Astrocyte of the cerebellum (primary cell): Measurements from ENCODE around the gene GRP.

ENCODE experiments used
- DNase-seq: peaks from one replicate; pipeline ENCODE4 v3.0.0-alpha.2; 2011; ENCODE audit warnings: low read depth
- H3K4me3 ChIP-seq: 2 replicates; pipeline ENCODE4 v1.5.1; 2011; ENCODE audit warnings: mild to moderate bottlenecking, low read depth, low read length, moderate library complexity
- CTCF ChIP-seq: IDR thresholded peaks from 2 replicates; pipeline ENCODE4 v1.5.1; 2012; ENCODE audit warnings: low read length, low read depth, moderate library complexity, mild to moderate bottlenecking; ENCODE audit errors: missing control alignments
- in situ Hi-C: cut with HindIII; loops from 2 replicates; pipeline ENCODE4 v1.10.0; 2017; ENCODE audit warnings: low sequenced_read_pairs

Gene GRP

GRCh38 chr18:59276047-59276446 is 56.1 kb downstream of the GRP start:
- in situ Hi-C loops: no loop called here
- H3K4me3 ChIP-seq: no peak overlapping the region
- DNase-seq: no peak
- no peak for TF ChIP-seq CTCF

- no peak for DNase-seq
- no peak overlapping the region for H3K4me3 ChIP-seq
- in situ Hi-C loops: no loop called here
- no peak for TF ChIP-seq CTCF
Measured at GRCh38 chr18:59278793-59279192, 58.8 kb downstream of the GRP start.

- DNase-seq: no peak
- H3K4me3 ChIP-seq: no peak overlapping the region
- no peak for TF ChIP-seq CTCF
- in situ Hi-C loops: no loop called here
Measured at GRCh38 chr18:59279193-59279592, 59.2 kb downstream of the GRP start.

- in situ Hi-C loops: no loop called here
- TF ChIP-seq CTCF: no peak
- no peak overlapping the region for H3K4me3 ChIP-seq
- no peak for DNase-seq
Measured at GRCh38 chr18:59279722-59280121, 59.8 kb downstream of the GRP start.
